Measurements from ENCODE around the gene ICAM1. TPM values are rescaled to one million over a fixed set of nuclear protein-coding genes. Genes with fewer than 3 reads are reported as not detected.

The ICAM1 gene
- total and polyA plus RNA-seq, 10 of the 15 experiments (the other 5 are each of a cell fraction or from before 2014, with no cell fraction given) = 7.6 to 115 (median 60.2) TPM

GRCh38 chr19:10289167-10289835 is 18.4 kb downstream of the ICAM1 start (continued):
- no peak for TF ChIP-seq E2F4 (IDR thresholded peaks at IDR 0.05; ENCODE audit: low read depth, low read length)
- TF ChIP-seq MYC (IDR thresholded peaks at IDR 0.05; ENCODE audit: insufficient read depth, insufficient read length, insufficient replicate concordance, low read length, severe bottlenecking) = no peak
- TF ChIP-seq RELB (IDR thresholded peaks at IDR 0.05; ENCODE audit: low read depth) = no peak
- TF ChIP-seq RB1 (IDR thresholded peaks at IDR 0.05; ENCODE audit: borderline replicate concordance) = no peak
- no peak for TF ChIP-seq JUND (IDR thresholded peaks at IDR 0.05; ENCODE audit: low read depth, low read length)
- TF ChIP-seq WRNIP1 (IDR thresholded peaks at IDR 0.05; ENCODE audit: borderline replicate concordance, low read depth, low read length) = no peak
- no peak for TF ChIP-seq SMARCA5 (IDR thresholded peaks at IDR 0.05)
- no peak for TF ChIP-seq CEBPB (IDR thresholded peaks at IDR 0.05; ENCODE audit: borderline replicate concordance in 1 of 2, low read depth in 2 of 2, low read length in 2 of 2)
- TF ChIP-seq NFYA (IDR thresholded peaks at IDR 0.05; ENCODE audit: borderline replicate concordance, low read depth, low read length) = no peak
- peak in 1 of 2 experiments; percentile 67; a peak in 1 of 3 replicates for TF ChIP-seq EGR1 (IDR thresholded peaks at IDR 0.05; ENCODE audit: borderline replicate concordance in 1 of 2, low read depth in 2 of 2, low read length in 2 of 2)
- no peak for TF ChIP-seq BCL11A (IDR thresholded peaks at IDR 0.05; ENCODE audit: low read depth, low read length)
- no peak for TF ChIP-seq SKIL (IDR thresholded peaks at IDR 0.05; ENCODE audit: low read depth, poor library complexity, severe bottlenecking)
- no peak; the same call in 1 of the 2 replicates for TF ChIP-seq SIN3A (IDR thresholded peaks at IDR 0.05; ENCODE audit: low read depth, low read length)
- no peak for TF ChIP-seq CEBPZ (IDR thresholded peaks at IDR 0.05; ENCODE audit: low read depth, low read length)

All from GM12878 (cell line).